ENCODE results near the gene ZNF804B. TPM values are rescaled to one million over a fixed set of nuclear protein-coding genes. Genes with fewer than 3 reads are reported as not detected.

ZNF804B gene
- total and polyA plus RNA-seq, 12 donors: 0.07 TPM; not detected in 11

- H3K9me3 ChIP-seq: no peaks in the 10 kb centered on the region
- no peaks in the 10 kb centered on the region for H3K27me3 ChIP-seq
- ATAC-seq: no peak
- H3K27ac ChIP-seq: no peak overlapping the region
- WGBS, 2 donors: 67 to 77% methylated on average over 1 of the region's 1 CpG
- H3K4me1 ChIP-seq: no peaks in the 10 kb centered on the region
- DNase-seq: no peak
- no peaks in the 10 kb centered on the region for H3K36me3 ChIP-seq
- H3K4me3 ChIP-seq: no peak overlapping the region
- intact Hi-C loops (cut with DNase I): no loop called here
- TF ChIP-seq, protein P1, sequence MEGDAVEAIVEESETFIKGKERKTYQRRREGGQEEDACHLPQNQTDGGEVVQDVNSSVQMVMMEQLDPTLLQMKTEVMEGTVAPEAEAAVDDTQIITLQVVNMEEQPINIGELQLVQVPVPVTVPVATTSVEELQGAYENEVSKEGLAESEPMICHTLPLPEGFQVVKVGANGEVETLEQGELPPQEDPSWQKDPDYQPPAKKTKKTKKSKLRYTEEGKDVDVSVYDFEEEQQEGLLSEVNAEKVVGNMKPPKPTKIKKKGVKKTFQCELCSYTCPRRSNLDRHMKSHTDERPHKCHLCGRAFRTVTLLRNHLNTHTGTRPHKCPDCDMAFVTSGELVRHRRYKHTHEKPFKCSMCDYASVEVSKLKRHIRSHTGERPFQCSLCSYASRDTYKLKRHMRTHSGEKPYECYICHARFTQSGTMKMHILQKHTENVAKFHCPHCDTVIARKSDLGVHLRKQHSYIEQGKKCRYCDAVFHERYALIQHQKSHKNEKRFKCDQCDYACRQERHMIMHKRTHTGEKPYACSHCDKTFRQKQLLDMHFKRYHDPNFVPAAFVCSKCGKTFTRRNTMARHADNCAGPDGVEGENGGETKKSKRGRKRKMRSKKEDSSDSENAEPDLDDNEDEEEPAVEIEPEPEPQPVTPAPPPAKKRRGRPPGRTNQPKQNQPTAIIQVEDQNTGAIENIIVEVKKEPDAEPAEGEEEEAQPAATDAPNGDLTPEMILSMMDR (IDR thresholded peaks at IDR 0.05): peak in 4 of 9 donors; percentile 8 to 20 (median 14)
These were observed 575.3 kb downstream of the ZNF804B start for GRCh38 chr7:89334797-89335196.

- no peaks in the 10 kb centered on the region for H3K27me3 ChIP-seq
- no peak for DNase-seq
- no peaks in the 10 kb centered on the region for H3K4me1 ChIP-seq
- H3K9me3 ChIP-seq: no peaks in the 10 kb centered on the region
- WGBS, 2 donors: 79 to 85% methylated on average over 3 of the region's 3 CpGs
- H3K27ac ChIP-seq: no peak overlapping the region
- TF ChIP-seq, protein P1 (IDR thresholded peaks at IDR 0.05): no peak
- ATAC-seq: no peak
- H3K4me3 ChIP-seq: no peak overlapping the region
- H3K36me3 ChIP-seq: no peaks in the 10 kb centered on the region
- intact Hi-C loops (cut with DNase I): no loop called here
These were observed 576.0 kb downstream of the ZNF804B start for GRCh38 chr7:89335490-89335889.

DNA sequence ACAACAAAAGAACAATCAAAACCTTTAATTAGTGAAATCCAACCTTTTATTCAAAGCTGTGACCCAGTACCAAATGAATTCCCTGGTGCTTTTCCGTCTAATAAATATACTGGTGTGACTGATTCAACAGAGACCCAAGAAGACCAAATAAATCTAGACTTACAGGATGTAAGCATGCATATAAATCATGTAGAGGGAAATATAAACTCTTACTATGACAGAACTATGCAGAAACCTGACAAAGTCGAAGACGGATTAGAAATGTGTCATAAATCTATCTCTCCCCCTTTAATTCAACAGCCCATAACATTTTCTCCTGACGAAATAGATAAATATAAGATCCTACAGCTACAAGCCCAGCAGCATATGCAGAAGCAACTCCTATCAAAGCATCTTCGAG, 576.6 kb downstream of the ZNF804B start:
- no peak for DNase-seq
- ATAC-seq: no peak
- Histone ChIP-seq H3K36me3 (no peaks in the 10 kb centered on the region), H3K4me3 (no peak overlapping the region), H3K9me3 (no peaks in the 10 kb centered on the region), H3K4me1 (no peaks in the 10 kb centered on the region), H3K27ac (no peak overlapping the region), H3K27me3 (no peaks in the 10 kb centered on the region)
- WGBS, 2 donors: 80 to 87% methylated on average over 5 of the region's 5 CpGs
- intact Hi-C loops (cut with DNase I): no loop called here
- TF ChIP-seq, protein P1 (IDR thresholded peaks at IDR 0.05): no peak

GRCh38 chr7:89339748-89340147, 580.2 kb downstream of the ZNF804B start:
- intact Hi-C loops (cut with DNase I): no loop called here
- Histone ChIP-seq H3K36me3 (no peaks in the 10 kb centered on the region), H3K27ac (no peak overlapping the region), H3K4me3 (no peak overlapping the region), H3K4me1 (no peaks in the 10 kb centered on the region), H3K27me3 (no peaks in the 10 kb centered on the region), H3K9me3 (no peaks in the 10 kb centered on the region)
- DNase-seq (no peak), ATAC-seq (no peak)
- TF ChIP-seq, protein P1 (IDR thresholded peaks at IDR 0.05): no peak
- 42 to 45% methylated on average over 3 of the region's 3 CpGs for WGBS, 2 donors
